Stimulated activated CD4-positive, alpha-beta T cell treated with anti-CD3 and anti-CD28 coated beads, Interleukin-2, amount 100 ng/mL, for 4 hours (primary cell): Measurements from ENCODE around the gene CEP350.
"Not testable (repeated sequence)": the region's sequence is repeated elsewhere in the genome, so short reads cannot be mapped to it uniquely, and the experiment has no call there.

Source experiments
- DNase-seq: peaks from one replicate; pipeline ENCODE4 v3.0.0-alpha.2; 2020; ENCODE audit warnings: low read depth

CEP350 gene

GRCh38 chr1:179984942-179985341 lies 30.3 kb downstream of the CEP350 start:
- no peak for DNase-seq

GRCh38 chr1:179990847-179991246 lies 36.2 kb downstream of the CEP350 start:
- no peak for DNase-seq

GRCh38 chr1:179995576-179995975 lies 41.0 kb downstream of the CEP350 start:
- DNase-seq, result no peak

- no peak for DNase-seq
Measured at GRCh38 chr1:179996099-179996498, 41.5 kb downstream of the CEP350 start.

GRCh38 chr1:180000575-180000974 lies 46.0 kb downstream of the CEP350 start:
- no peak for DNase-seq

GRCh38 chr1:180002437-180002836 lies 47.8 kb downstream of the CEP350 start:
- DNase-seq, result no peak

GRCh38 chr1:180003026-180003695 lies 48.6 kb downstream of the CEP350 start:
- DNase-seq, result no peak

GRCh38 chr1:180006762-180007161 lies 52.2 kb downstream of the CEP350 start:
- not testable (repeated sequence) for DNase-seq

- DNase-seq, result no peak
Measured at GRCh38 chr1:180020017-180020416, 65.4 kb downstream of the CEP350 start.

GRCh38 chr1:180026556-180026955 lies 71.9 kb downstream of the CEP350 start:
- DNase-seq, result no peak

- DNase-seq, result no peak
Measured at GRCh38 chr1:180027949-180028445, 73.4 kb downstream of the CEP350 start.

- DNase-seq, result no peak
Measured at GRCh38 chr1:180028864-180029263, 74.3 kb downstream of the CEP350 start.

GRCh38 chr1:180029524-180030135 lies 75.0 kb downstream of the CEP350 start:
- no peak for DNase-seq

- DNase-seq, result no peak
Measured at GRCh38 chr1:180031664-180032063, 77.1 kb downstream of the CEP350 start.

GRCh38 chr1:180033390-180033789 lies 78.8 kb downstream of the CEP350 start:
- no peak for DNase-seq

- DNase-seq, result no peak
Measured at GRCh38 chr1:180040034-180040433, 85.4 kb downstream of the CEP350 start.

- no peak for DNase-seq
Measured at GRCh38 chr1:180041582-180041981, 87.0 kb downstream of the CEP350 start.

- no peak for DNase-seq
Measured at GRCh38 chr1:180042988-180043622, 88.5 kb downstream of the CEP350 start.

GRCh38 chr1:180043785-180044184 lies 89.2 kb downstream of the CEP350 start:
- DNase-seq, result no peak

- DNase-seq, result no peak
Measured at GRCh38 chr1:180046674-180047073, 92.1 kb downstream of the CEP350 start.

- no peak for DNase-seq
Measured at GRCh38 chr1:180053594-180054567, 99.3 kb downstream of the CEP350 start.

GRCh38 chr1:180057883-180058396 lies 103.3 kb downstream of the CEP350 start:
- no peak for DNase-seq
